GM19397 (cell line): ENCODE measurements around the gene WFDC12.
"Not testable (repeated sequence)": the region's sequence is repeated elsewhere in the genome, so short reads cannot be mapped to it uniquely, and the experiment has no call there.

Experiments
- ATAC-seq: cut with Tn5 transposase; IDR thresholded peaks from one replicate; pipeline ENCODE4 v1.9.1; 2021; ENCODE audit warnings: mild to moderate bottlenecking, moderate library complexity; ENCODE audit not compliant: unreplicated experiment

Gene WFDC12, protein sequence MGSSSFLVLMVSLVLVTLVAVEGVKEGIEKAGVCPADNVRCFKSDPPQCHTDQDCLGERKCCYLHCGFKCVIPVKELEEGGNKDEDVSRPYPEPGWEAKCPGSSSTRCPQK

DNA sequence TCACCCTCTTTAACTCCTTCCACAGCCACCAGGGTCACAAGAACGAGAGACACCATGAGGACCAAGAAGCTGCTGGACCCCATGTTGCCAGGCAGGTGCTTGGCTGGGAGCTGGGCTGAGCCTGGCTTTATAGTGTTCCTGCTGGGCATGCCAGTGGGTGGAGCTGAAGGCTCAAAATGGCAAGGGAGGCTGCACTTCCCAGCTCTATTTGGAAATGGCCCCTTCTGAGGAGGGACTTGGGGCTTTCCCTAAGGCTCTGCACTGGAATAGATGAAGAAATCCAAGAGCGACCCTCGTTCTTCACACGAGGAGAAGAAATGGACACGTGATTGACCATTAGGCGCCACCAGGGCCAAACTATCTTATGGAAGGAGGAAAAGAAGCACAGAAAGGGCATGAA is at the start of gene WFDC12:
WFDC12 (minus strand) TSS at position 101 of the 400 bp plus-strand sequence; CDS start at position 83, 18 bp downstream.
- ATAC-seq, result no peak

DNA sequence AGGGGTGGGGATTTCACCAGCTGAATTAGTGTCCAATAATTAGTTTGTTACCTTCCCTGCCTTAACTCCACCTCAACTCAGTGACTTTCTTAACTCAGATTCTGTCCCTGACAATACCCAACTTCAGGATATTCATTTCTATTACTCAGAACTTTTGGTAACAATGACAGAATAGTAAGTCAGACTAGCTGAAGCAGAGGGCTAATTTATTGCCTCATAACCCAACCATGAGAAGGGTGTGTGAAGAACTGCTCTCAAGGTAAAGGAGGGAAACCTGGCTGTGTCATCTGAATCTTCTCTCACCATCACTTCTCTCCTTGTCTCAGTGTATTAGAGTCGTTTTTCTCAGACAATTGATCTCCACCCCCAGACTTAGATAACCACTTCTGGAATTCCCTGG is 49.3 kb upstream of the WFDC12 start:
- ATAC-seq, result no peak

DNA sequence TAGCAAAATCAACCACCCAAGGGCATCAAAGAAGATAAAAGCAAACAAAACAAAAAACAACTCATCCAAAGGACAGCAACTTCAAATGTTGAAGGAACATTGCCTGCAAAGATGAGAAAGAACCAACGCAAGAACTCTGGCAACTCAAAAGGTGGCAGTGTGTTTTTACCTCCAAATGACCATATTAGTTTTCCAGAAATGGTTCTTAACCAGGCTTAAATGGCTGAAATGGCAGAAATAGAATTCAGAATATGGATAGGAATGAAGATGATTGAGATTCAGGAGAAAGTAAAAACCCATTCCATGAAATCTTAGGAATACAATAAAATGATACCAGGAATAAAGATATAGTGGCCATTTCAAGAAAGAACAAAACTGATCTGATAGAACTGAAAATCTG is 40.6 kb upstream of the WFDC12 start:
- ATAC-seq, result no peak

DNA sequence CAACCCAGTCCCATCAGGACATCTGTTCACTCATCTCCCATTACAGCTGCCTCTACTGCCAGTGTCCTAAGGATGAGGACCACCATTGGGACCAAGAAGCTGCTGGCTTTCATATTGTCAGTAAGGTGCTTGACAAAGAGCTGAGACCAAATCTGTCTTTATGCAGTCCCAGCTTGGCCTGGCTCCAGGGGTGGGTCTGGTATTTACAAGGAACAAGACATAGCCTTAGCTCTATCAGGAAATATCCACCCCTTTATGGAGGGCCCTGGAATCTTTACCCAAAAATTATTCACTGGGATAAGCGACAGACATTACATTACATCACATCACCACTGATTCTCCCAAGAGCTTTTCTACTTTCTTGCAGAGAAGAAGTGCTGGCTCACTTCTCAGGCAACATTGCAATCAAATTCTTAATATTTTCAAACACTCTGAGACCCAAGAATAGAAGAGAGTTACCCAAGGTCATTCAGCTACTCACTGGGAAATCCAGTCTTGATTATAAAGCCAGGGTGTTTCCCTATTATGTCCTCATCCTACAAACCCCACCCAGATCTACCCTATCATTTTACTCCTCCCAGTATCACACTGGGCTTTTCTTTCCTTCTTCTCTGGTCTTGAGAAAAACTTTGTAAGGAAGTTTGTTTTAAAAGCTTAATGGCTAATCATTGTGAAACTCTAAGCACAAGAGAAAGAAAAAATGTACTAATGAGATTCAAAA is 39.0 kb upstream of the WFDC12 start:
- no peak for ATAC-seq

DNA sequence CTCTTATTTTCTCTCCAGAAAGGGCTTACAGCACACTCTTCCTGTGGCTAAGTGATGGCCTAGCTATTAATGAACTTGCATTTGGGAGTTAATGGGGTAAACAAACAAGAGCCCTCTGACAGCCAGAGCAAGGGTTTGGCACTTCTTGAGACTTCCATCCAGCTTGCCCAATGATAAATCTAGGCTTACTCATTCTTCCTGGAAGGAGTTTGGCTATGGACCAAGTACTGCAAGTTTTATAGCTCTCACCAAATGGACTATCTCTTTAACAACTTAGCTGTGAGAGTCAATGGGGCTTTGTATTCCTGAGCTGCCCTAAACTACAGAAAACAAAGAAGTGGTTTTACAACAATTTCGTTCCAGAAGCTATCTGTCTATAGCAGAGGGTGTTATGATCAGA is 33.7 kb upstream of the WFDC12 start:
- ATAC-seq, result no peak

DNA sequence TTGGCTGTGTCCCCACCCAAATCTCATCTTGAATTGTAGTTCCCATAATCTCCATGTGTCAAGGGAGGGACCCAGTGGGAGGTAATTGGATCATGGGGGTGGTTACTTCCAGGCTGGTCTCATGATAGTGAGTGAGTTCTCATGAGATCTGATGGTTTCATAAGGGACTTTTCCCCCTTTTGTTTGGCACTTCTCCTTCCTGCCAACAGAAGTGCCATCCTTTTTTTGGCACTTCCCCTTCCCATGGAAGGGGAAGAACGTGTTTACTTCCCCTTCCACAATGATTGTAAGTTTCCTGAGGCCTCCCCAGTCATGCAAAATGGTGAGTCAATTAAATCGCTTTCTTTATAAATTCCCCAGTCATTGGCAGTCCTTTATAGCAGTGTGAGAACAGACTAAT is 32.4 kb upstream of the WFDC12 start:
- no peak for ATAC-seq

DNA sequence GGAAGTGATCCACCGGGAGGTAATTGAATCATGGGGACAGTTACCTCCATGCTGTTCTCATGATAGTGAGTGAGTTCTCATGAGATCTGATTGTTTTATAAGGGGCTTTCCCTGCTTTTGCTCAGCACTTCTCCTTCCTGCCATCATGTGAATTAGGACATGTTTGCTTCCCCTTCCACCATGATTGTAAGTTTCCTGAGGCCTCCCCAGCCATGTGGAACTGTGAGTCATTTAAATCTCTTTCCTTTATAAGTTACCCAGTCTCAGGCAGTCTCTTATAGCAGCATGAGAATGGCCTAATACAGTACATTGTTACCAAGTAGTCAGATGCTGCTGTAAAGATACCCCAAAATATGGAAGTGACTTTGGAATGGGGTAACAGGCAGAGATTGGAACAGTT is 30.5 kb upstream of the WFDC12 start:
- ATAC-seq, result not testable (repeated sequence)

DNA sequence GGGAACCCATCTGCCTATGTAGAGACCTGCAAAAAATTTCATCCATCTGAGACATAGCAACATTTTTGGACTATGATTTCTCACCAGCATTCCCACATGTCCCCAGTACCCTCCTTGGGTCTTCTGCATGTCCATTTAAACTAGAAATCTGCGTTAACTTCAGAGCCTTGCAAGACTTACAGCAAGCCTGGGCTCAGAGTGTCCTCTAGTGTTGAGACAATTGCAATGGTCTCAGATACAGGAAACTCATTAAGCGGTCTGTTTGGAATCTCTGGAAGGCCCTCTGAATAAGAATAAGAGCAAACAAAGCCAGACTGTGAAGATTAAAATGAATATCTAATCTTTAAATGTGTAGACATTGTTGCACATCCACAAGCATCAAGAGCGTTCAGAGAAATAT is 29.9 kb upstream of the WFDC12 start:
- no peak for ATAC-seq

DNA sequence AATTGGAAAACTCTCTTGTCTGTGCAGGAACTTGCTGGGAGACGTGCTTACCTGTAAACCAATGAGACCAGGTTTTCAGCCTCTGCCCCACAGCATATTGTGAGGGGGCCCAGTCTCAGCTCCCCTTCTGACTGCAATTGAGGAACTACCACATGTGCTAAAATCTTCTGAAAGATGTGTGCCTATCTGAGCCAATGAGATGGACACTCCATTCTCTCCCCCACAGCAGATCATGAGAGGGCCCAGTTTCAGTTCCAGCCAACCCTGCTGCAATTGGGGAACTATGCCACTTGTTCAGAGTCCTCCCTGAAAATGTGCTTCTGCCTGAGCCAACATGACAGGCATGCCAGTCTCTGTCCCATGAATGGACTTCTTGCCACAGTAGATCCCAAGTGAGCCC is 29.5 kb upstream of the WFDC12 start:
- no peak for ATAC-seq

DNA sequence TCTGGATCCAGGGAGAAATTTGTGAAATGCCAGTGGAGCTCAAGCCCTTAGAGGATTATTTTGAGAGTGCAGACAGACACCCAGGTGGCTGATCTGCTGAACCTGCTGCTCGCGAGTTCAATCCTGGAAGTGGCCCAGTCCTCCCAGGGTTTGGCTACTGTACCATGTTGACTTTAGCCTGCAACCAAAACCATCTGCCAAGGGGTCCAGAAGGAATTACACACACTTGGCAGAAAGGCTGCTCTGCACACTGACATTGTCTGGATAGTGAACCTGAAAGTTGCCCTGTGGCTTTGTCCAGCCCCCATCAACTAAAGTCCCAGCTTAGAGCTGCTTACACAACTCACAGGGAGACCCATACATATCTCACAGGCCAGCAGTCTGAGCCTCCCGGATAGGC is 28.9 kb upstream of the WFDC12 start:
- no peak for ATAC-seq

DNA sequence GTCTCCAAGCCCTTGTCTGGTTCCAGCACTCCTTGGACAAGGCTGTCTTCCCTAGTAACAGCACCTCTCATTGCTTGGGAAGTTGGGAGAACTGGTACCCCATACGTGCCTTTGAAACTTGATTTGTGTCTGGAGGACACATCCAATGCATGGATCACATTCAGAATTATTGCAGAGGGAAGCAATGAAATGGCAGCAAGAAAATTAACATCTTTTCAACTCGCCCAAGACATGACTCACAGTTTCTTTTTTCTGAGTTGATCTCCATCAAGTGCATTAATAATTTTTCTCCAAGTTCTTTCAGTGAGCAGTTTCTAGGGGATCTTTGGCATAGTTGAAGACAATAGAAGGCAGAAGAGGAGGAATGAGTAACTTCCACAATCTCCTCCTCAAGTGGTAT is 28.1 kb upstream of the WFDC12 start:
- no peak for ATAC-seq

DNA sequence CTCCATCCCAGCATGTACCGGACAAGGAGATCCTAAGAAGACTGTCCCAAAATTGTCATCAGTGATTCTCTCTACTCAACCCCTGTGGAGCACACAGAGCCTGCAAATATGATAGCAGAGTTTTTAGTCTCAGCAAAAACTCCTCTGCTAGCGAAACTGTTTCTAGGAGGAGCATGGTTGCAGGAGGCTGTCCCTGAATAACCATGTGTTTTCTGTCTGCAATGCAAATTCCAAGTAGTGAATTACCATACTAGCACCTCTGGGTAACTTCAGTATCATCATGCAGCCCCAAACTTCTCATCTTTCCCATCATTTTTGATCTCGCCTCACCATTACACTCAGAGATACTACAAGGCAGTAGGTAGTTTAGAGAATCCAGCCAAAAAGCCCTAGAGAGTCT is 24.8 kb upstream of the WFDC12 start:
- no peak for ATAC-seq

DNA sequence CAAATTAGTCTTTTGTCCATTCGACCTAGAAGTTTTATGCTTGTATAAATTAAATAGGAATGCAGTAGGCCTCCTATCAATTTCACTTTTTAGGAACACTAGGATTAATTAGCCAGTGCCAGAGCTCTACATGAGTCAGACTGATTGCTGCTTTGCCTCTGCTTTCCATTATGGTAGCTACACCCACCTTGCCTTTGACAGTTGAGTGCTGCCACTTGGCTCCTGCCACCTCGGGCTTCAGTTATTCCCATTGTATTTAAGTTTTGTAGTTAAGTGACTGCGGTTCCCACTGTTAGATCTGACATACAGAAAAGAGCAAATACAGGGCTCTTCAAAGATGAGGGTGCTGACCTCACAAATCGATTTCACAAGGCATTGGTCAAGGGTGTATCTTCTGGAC is 16.6 kb upstream of the WFDC12 start:
- no peak for ATAC-seq

DNA sequence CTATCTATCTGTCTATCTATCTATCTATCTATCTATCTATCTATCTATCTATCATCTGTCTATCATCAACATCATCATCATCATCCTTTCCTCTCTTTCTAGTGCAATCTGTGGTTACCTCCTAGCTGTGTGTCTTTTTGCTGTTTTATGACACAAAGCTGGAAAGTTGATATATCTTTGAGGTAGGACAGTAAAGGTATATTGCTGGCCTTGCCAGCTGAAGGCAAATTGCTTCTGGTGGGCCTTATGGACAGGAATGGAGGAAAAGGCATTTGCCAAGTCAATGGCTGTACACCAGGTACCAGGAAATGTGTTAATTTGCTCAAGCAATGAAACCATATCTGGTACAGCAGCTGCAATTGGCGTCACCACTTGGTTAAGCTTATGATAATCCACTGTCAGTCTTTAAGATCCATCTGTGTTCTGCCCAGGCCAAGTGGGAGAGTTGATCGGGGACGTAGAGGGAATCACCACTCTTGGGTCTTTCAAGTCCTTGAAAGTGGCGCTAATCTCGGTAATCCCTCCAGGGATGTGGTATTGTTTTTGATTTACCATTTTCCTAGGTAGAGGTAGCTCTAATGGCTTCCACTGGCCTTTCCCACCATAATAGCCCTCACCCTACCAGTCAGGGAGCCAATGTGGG is 15.6 kb upstream of the WFDC12 start:
- ATAC-seq, result not testable (repeated sequence)

DNA sequence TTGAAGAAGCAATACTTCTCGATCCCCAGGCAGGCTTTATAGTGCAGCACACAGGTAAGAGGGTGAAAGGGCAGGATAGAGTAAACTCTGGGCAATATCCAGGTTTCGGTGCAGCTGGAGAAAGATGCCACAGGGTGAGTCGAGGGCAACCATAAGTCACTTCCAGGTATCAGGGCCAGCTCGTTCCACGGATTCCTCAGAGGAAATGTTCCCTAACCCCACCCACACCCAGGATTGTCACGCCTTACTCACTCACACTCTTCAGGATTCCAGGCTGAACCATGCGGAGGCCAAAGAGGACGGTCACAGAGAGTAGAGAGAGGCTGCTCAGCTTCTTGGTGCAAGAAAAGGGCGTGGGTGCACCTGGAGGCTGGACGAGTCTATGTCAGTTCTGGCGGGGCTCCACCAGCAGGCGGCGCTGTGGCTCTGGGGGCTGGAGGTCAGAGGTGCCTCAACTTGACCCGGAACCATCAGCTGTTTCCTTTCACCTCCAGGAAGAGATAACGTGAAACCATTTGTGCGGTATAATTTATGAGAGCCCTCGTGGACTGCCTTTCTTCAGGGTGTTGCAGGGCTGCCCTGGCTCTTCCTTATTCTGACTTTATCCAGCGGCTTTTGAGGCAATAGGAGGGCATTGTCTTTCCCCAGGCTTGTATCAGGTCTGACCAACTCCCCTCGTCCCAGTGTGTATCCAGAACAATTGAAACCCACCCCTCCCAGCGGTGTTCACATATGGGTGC is 14.5 kb upstream of the WFDC12 start:
- no peak for ATAC-seq

DNA sequence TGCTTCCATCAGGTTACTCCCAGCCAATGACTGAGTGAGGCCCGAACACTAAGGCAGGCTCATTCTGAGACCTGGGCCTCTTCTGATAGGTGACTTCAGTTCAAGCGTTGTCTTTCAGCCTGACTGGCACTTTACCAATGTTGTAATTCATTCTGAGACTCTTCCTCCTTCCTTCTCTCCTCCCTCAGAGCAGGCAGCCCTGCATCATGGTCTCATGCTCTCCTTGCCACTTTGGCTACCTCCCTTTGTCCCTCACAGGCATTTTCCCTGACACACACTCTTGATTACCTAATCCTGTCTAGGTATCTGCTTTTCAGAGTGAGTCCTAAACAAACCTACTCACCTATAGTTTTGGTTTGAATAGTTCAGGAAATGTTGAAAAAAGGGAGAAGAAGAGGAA is 12.6 kb upstream of the WFDC12 start:
- ATAC-seq, result no peak

DNA sequence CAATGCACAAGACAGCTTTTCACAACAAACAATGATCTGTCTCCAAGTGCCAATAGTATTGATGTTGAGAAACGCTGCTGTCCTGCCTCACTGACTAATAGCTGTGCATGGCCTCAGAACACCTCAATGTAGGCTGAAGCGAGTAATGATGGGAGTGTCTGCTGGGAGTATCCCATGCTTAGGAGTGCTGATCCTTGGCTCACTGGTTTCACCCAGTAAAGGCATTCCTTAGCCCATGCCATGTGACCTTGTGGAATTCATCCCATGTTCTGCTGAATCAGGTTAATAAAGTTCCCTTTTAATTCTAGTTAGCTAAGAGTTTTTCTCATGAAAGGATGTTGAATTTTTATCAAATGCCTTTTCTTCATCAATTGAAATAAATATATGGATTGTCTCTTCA is 3.8 kb upstream of the WFDC12 start:
- ATAC-seq, result no peak

DNA sequence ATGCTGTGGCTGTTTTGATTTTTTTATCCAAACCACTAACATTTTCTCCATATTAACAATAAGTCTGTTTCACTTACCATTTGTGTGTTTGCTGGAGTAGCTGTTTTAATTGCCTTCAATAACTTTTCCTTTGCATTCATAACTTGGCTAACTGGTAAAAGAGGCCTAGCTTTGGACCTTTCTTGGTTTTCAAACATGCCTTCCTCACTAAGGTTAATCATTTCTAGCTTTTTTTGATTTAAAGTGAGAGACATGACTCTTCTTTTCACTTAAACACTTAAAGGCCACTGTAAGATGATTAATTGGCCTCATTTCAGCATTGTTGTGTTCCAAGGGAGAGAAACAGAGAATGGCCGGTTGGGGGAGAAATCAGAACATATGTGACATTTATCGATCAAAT is 2.9 kb downstream of the WFDC12 start:
- ATAC-seq, result no peak

DNA sequence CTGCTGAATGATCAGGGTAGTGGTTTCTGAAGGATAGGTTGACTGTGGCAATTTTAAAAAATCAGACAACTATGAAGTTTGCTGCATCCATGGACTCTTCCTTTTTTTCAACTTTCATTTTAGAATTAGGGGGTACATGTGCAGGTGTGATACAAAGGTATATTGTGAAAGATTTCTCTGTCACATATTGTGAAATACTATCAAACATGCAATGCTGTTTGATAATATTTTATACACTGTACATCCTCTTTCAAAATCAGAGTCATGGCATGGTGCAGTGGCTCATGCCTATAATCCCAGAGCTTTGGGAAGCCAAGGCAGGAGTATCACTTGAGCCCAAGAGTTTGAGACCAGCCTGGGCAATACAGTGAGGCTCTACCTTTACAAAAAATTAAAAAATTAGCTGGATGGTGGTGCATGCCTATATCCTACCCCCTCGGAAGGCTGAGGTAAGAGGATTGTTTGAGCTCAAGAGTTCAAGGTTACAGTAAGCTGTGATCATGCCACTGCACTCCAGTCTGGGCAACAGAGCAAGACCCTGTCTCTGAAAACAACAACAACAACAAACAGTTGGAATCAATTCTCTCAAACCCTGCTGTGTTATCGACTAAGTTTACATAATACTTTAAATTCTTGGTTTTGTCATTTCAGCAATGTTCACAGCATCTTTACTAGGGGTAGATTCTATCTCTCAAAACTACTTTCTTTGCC is 4.6 kb downstream of the WFDC12 start:
- ATAC-seq, result no peak

DNA sequence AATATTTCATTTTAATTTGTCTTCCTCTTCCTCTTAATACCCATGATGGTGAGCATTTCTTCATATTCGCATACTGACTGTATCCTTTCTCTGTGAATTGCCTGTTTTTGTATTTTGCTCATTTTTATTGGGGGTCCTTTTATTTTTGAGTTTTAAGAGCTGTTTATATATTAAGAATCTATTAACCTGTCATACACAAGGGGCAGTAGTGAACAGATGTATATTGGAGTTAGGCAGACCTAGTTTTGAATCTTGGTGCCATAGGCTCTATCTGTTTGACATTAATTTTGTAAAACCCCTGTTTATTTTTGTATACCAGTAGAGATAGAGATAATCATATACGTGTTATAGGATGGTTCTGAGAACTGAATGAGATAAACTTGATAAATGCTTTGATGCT is 6.2 kb downstream of the WFDC12 start:
- ATAC-seq, result no peak

DNA sequence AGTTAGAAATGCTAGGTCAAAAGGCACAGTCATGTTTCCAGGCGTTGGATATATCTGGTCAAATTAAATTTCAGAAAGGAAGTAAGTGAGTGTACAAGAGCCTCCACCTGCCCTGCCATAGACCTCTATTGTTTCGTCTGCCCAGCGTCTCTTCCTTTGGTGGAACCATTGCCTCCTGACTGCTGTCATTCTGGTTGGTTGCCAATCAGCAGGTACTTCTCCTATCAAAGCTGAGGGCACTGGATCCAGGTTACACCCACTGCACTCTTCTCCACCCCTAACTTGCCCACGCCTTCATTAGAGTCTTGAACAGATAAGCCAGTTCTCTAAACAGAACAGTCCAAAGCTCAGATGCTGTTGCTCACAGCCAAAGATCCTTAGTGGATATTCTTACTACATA is 6.7 kb downstream of the WFDC12 start:
- ATAC-seq, result no peak
